Forelimb muscle (tissue), 1 donor: Measurements from ENCODE around the gene NR2F2. TPM values are rescaled to one million over a fixed set of nuclear protein-coding genes. Genes with fewer than 3 reads are reported as not detected.

Source experiments
- DNase-seq: peaks from one replicate; pipeline ENCODE4 v3.0.0-alpha.2; 2013; ENCODE audit warnings: low read depth
- polyA plus RNA-seq: library from polyadenylated mRNA; unstranded; fragments of 120-200 nt; gene quantifications from one replicate; pipeline ENCODE4 v1.2.1, GENCODE V29; 2013; ENCODE audit not compliant: insufficient read length

NR2F2 gene
- polyA plus RNA-seq, 1 donor, result 39.0 TPM

- DNase-seq, result no peak
These were observed 13.4 kb upstream of the NR2F2 start for GRCh38 chr15:96316953-96317629.

DNA sequence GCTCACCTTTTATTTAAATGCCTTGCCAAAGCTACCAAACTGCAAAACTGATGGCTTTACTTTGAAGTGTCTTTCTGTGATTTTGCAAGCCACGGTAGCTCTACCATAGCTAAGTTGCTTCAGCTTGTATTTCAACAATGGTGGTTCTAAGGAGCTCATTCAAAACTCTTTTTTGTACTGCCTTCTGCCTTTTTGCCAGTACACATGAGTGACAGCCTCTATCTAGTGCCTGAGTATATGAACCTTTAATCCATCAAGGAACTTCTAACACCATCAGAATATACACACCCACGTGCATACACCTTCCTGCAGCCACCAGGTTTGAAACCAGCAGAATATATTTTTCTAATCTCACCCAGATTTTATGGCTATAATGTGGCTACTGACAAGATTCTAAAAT, 10.4 kb upstream of the NR2F2 start:
- DNase-seq, result no peak

- no peak for DNase-seq
These were observed 9.5 kb upstream of the NR2F2 start for GRCh38 chr15:96320703-96321638.

DNA sequence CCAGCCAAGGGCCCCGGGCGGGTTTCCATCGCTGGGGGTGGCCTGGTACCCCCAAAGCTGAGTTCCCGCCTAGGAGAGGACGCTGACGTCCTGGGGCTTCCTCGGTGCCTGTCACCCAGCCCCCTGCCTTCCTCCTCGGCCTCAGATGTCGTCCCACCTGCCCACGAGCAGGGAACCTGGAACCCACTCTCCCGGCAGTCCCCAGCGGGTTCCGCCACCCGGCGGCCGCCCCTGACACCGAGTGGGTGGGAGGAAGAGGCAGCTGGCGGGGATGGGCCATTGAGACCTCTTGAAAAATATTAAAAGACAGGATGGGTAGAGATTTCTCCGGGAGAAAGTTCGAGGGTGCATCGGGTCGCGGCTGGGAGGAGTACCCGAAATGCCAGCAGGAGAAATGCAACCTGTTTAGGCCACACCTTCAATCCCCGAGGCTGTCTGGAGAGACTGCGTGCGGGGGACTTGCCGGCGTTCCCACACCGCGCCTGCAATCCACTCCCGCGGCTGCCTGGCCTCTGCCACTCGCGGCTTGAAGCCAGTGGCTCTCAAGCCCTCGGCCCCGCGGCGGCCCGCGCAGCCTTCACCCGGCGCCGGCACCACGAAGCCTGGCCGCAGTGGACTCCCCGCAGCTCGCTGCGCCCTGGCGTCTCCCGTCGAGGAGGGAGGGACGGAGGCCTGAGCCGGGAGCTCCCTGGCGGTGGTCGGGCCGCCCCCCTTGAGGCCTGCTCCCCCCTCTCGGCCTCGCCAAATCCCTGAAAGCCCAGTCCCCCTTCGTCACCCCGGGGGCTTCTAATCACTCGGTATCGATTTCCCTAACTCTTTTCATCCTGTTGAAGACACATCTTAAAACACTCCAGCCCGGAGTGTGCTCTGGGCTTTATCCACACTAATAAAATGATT, 8.6 kb upstream of the NR2F2 start:
- no peak for DNase-seq

- DNase-seq, result no peak
These were observed 7.8 kb upstream of the NR2F2 start for GRCh38 chr15:96322536-96323318.

- DNase-seq, result no peak
These were observed 7.0 kb upstream of the NR2F2 start for GRCh38 chr15:96323319-96324145.

DNA sequence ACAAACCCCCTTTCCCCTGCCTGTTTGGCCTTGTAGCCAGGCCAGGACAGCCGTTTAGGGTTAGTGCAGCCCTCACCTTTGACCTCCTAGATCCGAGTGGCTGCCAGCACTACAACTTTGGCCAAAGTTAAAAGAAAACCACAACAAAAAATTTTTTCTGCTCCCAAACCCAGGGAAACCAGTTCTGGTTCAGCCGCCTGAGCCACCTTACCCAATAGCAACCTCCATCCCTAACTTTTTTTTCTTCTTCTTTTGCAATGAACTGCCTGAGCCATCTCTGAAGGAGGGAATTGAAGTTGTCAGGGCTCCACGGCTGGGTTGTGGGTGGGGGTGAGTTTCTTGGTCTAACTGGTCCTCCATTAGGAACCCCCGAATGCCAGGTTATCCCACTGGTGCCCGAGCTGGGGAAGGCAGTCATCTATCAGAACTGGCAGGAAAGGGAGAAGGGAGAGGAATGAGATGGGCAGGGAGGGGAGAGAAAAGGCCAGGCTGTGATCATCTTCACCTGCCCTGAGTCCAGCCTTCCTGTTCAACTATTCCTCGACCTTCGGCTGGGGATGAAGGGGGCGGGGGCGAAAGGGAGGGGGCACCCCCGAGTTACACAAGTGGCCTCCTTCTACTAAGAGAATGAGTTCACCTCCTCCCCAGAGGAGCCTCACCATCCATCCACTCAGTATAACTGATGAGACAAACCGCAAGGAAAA, 6.2 kb upstream of the NR2F2 start:
- DNase-seq, result no peak

- DNase-seq, result no peak
These were observed 5.5 kb upstream of the NR2F2 start for GRCh38 chr15:96324940-96325540.

- DNase-seq, result no peak
These were observed 4.8 kb upstream of the NR2F2 start for GRCh38 chr15:96325541-96326327.

- DNase-seq, result no peak
These were observed 4.0 kb upstream of the NR2F2 start for GRCh38 chr15:96326328-96327154.

GRCh38 chr15:96327155-96327741, 3.3 kb upstream of the NR2F2 start:
- DNase-seq, result peak; percentile 84

- no peak for DNase-seq
These were observed 2.2 kb upstream of the NR2F2 start for GRCh38 chr15:96328181-96328876.

- DNase-seq, result no peak
These were observed 1.7 kb upstream of the NR2F2 start for GRCh38 chr15:96328877-96329195.

DNA sequence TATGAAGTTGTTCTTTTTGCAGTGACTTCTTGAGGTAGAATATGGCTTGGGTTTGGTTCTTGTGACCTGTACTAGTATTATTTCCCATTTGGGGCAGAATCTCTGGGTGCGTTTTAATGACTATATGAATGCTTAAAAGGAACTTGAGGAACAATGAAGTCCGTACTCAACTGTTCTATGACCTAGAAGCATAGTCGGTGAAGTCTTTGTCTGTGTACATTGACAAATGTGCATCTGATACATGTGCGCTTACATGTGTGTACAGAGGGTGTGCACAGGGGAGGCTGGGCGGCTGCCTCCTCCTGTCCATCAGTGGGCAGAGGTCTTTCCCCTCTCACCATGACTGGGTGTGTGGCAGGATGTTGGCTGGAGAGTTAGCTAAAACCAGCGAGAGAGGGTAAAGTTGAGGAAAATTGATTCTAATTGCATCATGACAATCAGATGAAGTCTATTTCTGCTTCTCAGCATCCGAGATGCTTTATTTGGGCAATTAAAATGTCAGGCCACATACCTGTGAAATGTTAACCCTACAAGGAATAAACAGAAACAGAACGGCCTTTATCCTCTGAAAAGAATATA, 1.0 kb upstream of the NR2F2 start:
- no peak for DNase-seq

DNA sequence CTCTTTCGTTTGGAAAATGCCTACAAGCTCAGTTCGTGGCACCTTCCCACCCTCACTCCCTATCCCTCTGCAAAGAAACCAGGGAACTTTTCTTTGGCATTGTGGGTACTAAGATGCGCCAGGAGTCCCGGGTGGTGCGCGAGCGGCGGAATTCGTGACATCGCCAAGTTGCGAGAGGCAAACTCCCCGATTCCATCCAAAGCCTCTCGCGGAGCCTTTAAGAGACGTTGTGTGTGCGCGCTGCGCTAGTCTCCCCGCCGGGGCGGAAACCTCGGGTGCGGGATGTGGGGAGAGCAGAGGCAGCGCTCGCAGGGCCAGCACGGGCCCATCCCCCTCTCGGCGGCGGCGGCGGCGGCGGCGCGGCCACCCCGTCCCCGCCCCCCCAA, 443 bp upstream of the NR2F2 start:
- no peak for DNase-seq
